ENCODE measurements around the gene RBCK1.

DNA sequence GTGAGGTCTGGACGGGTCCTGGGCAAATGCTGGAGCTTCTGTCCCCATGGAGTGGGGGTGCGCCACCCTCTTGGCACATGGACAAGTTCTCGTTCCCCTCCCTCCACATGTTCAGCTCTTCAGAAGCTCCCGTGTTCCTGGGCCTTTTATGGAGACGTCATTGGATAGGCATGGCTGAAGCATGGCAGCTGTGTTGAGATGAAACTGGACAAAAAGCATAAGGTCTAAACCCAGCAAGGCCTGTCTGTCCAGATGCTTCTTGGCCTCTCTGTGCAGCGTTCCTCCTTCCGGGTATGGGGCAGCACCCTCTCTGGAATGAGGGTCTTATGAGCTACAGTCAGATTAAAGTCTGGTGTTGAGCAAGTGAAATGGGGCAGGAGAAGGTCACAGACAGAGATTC is 27.5 kb downstream of the RBCK1 start:
- TF ChIP-seq, protein P1, sequence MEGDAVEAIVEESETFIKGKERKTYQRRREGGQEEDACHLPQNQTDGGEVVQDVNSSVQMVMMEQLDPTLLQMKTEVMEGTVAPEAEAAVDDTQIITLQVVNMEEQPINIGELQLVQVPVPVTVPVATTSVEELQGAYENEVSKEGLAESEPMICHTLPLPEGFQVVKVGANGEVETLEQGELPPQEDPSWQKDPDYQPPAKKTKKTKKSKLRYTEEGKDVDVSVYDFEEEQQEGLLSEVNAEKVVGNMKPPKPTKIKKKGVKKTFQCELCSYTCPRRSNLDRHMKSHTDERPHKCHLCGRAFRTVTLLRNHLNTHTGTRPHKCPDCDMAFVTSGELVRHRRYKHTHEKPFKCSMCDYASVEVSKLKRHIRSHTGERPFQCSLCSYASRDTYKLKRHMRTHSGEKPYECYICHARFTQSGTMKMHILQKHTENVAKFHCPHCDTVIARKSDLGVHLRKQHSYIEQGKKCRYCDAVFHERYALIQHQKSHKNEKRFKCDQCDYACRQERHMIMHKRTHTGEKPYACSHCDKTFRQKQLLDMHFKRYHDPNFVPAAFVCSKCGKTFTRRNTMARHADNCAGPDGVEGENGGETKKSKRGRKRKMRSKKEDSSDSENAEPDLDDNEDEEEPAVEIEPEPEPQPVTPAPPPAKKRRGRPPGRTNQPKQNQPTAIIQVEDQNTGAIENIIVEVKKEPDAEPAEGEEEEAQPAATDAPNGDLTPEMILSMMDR (conservative IDR thresholded peaks at IDR 0.05; ENCODE audit: low read length) = no peak
- no peak for TF ChIP-seq EZH2phosphoT487 (IDR thresholded peaks at IDR 0.05; ENCODE audit: borderline replicate concordance)
